CD14-positive monocyte (primary cell): Measurements from ENCODE around the gene RCCD1. TPM values are rescaled to one million over a fixed set of nuclear protein-coding genes. Genes with fewer than 3 reads are reported as not detected.
A peak's percentile ranks its signal among the peaks of the same experiment; 100 is the strongest.

Source experiments
- DNase-seq, 3 donors: peaks; one replicate each; pipeline ENCODE4 v3.0.0-alpha.2; 2011 to 2022
- H2AFZ ChIP-seq: 2 replicates; pipeline ENCODE4 v1.6.0; 2012; ENCODE audit warnings: mild to moderate bottlenecking, low read depth, low read length, inconsistent platforms; ENCODE audit not compliant: insufficient read depth, poor library complexity, severe bottlenecking
- H3K27ac ChIP-seq, 2 donors: 1 replicate in 1 of 2; 2 replicates in 1 of 2; pipeline ENCODE4 v1.5.1; 2012 to 2013; ENCODE audit warnings: low read length in 2 of 2, control low read depth in 1 of 2, inconsistent platforms in 1 of 2, low read depth in 1 of 2, mild to moderate bottlenecking in 1 of 2
- H3K27me3 ChIP-seq, 2 donors: one replicate each; pipeline versions ENCODE4 v1.6.0 to v1.6.1; 2011 to 2013; ENCODE audit warnings: low read length in 2 of 2; ENCODE audit not compliant: control insufficient read depth in 2 of 2, insufficient read depth in 2 of 2
- H3K36me3 ChIP-seq, 2 donors: replicated peaks in 1 of 2; 1 replicate in 1 of 2; 2 replicates in 1 of 2; pipeline versions ENCODE4 v1.5.1 to v1.6.1; 2012 to 2013; ENCODE audit warnings: low read length in 2 of 2, control low read depth in 1 of 2, inconsistent platforms in 1 of 2, mild to moderate bottlenecking in 1 of 2; ENCODE audit not compliant: insufficient read depth in 2 of 2, control insufficient read depth in 1 of 2
- H3K4me1 ChIP-seq, 2 donors: 1 replicate in 1 of 2; 2 replicates in 1 of 2; pipeline versions ENCODE4 v1.5.1 to v1.6.1; 2012 to 2013; ENCODE audit warnings: low read length in 2 of 2, control low read depth in 1 of 2, inconsistent platforms in 1 of 2, mild to moderate bottlenecking in 1 of 2, moderate library complexity in 1 of 2; ENCODE audit not compliant: insufficient read depth in 2 of 2, control insufficient read depth in 1 of 2
- H3K4me2 ChIP-seq: replicated peaks from 2 replicates; pipeline ENCODE3; 2012; ENCODE audit warnings: low read length, moderate library complexity, mild to moderate bottlenecking; ENCODE audit not compliant: poor library complexity, severe bottlenecking; ENCODE audit errors: extremely low read depth
- H3K4me3 ChIP-seq, 3 experiments: fragments of 200-600 bp in 1 of 3; sonication (generic) in 1 of 3; replicated peaks in 1 of 3; 1 replicate in 2 of 3; 2 replicates in 1 of 3; pipeline ENCODE4 v1.5.1; 2011 to 2013; ENCODE audit warnings: low read length in 3 of 3, mild to moderate bottlenecking in 3 of 3, control low read depth in 2 of 3, low read depth in 2 of 3, inconsistent platforms in 1 of 3, moderate library complexity in 1 of 3
- H3K79me2 ChIP-seq: 2 replicates; pipeline ENCODE4 v1.6.0; 2012; ENCODE audit warnings: mild to moderate bottlenecking, control low read depth, inconsistent platforms, low read length, moderate library complexity; ENCODE audit not compliant: insufficient read depth
- H3K9ac ChIP-seq: 2 replicates; pipeline ENCODE4 v1.6.0; 2017; ENCODE audit warnings: low read length, mild to moderate bottlenecking; ENCODE audit not compliant: insufficient read depth, poor library complexity, severe bottlenecking
- H3K9me3 ChIP-seq, 2 donors: replicated peaks in 1 of 2; 1 replicate in 1 of 2; 2 replicates in 1 of 2; pipeline versions ENCODE4 v1.5.1 to v1.6.1; 2012 to 2013; ENCODE audit warnings: low read length in 2 of 2, control low read depth in 1 of 2; ENCODE audit not compliant: control insufficient read depth in 1 of 2, insufficient read depth in 1 of 2
- H4K20me1 ChIP-seq: 2 replicates; pipeline ENCODE4 v1.6.0; 2012; ENCODE audit warnings: mild to moderate bottlenecking, low read length, control low read depth, moderate library complexity; ENCODE audit not compliant: insufficient read depth
- H3K27ac Mint-ChIP-seq, 7 donors: one replicate each; pipeline ENCODE4 v1.8.0; 2020; ENCODE audit warnings: mild to moderate bottlenecking in 7 of 7, mixed read lengths in 7 of 7, moderate library complexity in 6 of 7, inconsistent platforms in 2 of 7
- H3K27me3 Mint-ChIP-seq, 3 donors: one replicate each; pipeline ENCODE4 v1.8.0; 2021 to 2022; ENCODE audit warnings: low read depth in 3 of 3, mild to moderate bottlenecking in 3 of 3, mixed read lengths in 3 of 3, moderate library complexity in 3 of 3, inconsistent platforms in 1 of 3
- H3K36me3 Mint-ChIP-seq, 2 donors: one replicate each; pipeline ENCODE4 v1.8.0; 2020; ENCODE audit warnings: mixed read lengths in 2 of 2, inconsistent platforms in 1 of 2, mild to moderate bottlenecking in 1 of 2
- H3K4me1 Mint-ChIP-seq: one replicate; pipeline ENCODE4 v1.8.0; 2020; ENCODE audit warnings: mild to moderate bottlenecking, mixed read lengths
- H3K4me3 Mint-ChIP-seq, 2 donors: one replicate each; pipeline ENCODE4 v1.8.0; 2020; ENCODE audit warnings: mild to moderate bottlenecking in 2 of 2, mixed read lengths in 2 of 2, moderate library complexity in 1 of 2
- H3K9me3 Mint-ChIP-seq, 7 donors: one replicate each; pipeline ENCODE4 v1.8.0; 2020 to 2022; ENCODE audit warnings: mixed read lengths in 7 of 7, mild to moderate bottlenecking in 6 of 7, moderate library complexity in 6 of 7, inconsistent platforms in 2 of 7
- CTCF ChIP-seq: fragments of 200-600 bp; IDR thresholded peaks from one replicate; pipeline ENCODE4 v1.8.0; 2022; ENCODE audit warnings: antibody characterized with exemption, mild to moderate bottlenecking
- WGBS: methylation state at CpG from one replicate; pipeline ENCODE4 v1.1.5; 2013; ENCODE audit warnings: missing lambda C conversion rate; ENCODE audit not compliant: insufficient coverage; 5-methylcytosine and 5-hydroxymethylcytosine counted together
- intact Hi-C, 2 donors: fragments of 100-400 bp; cut with micrococcal nuclease; formaldehyde crosslinking; loops; one replicate each; pipeline versions ENCODE4 v1.15.0 to v1.15.1; 2023
- polyA plus RNA-seq, 3 donors: library from polyadenylated mRNA; depleted of rRNA in 1 of 3; unstranded in 2 of 3; stranded (reverse) in 1 of 3; fragments of 300-500 nt in 2 of 3; fragments of >200 nt in 1 of 3; fragmentation: Illumina TruSeq in 2 of 3; gene quantifications; 1 replicate in 2 of 3; 2 replicates in 1 of 3; pipeline ENCODE4 v1.2.3, GENCODE V29; 2012 to 2021

The RCCD1 gene
- polyA plus RNA-seq, 3 donors: 1.2 to 2.8 (median 1.5) TPM

GRCh38 chr15:90950676-90951075, 4.0 kb upstream of the RCCD1 start:
- Histone ChIP-seq H3K36me3 (peaks cover 61 to 78% of the 10 kb centered on the region in 2 donors), H3K4me2 (no peak overlapping the region), H3K9ac (no peak overlapping the region), H3K27ac (no peak overlapping the region), H3K79me2 (peaks cover 6% of the 10 kb centered on the region), H3K4me1 (peaks cover 17 to 28% of the 10 kb centered on the region in 2 donors), H3K27me3 (no peaks in the 10 kb centered on the region), H3K4me3 (no peak overlapping the region), H4K20me1 (peaks cover 6% of the 10 kb centered on the region), H3K9me3 (no peaks in the 10 kb centered on the region), H2AFZ (no peak overlapping the region)
- Mint-ChIP-seq H3K4me3 (no peak overlapping the region), H3K36me3 (peaks cover 62 to 77% of the 10 kb centered on the region in 2 donors), H3K27ac (no peak overlapping the region), H3K9me3 (peaks cover 0 to 2% (median 0%) of the 10 kb centered on the region in 7 donors), H3K4me1 (peaks cover 16% of the 10 kb centered on the region), H3K27me3 (no peaks in the 10 kb centered on the region)
- 100% methylated on average over 3 of the region's 6 CpGs for WGBS
- DNase-seq: no peak
- TF ChIP-seq CTCF: no peak
- intact Hi-C loops: loop anchor here in 1 of 2 donors (10.0 kb wide), 2 partner anchors 74 to 324 kb away; partner anchors contain the start of gene VPS33B

- Histone ChIP-seq H3K27me3 (no peaks in the 10 kb centered on the region), H2AFZ (no peak overlapping the region), H3K4me3 (no peak overlapping the region), H3K79me2 (peaks cover 25% of the 10 kb centered on the region), H3K27ac (peak overlapping the region in 1 of 2 donors; percentile 8), H3K4me2 (no peak overlapping the region), H3K36me3 (peaks cover 40 to 58% of the 10 kb centered on the region in 2 donors), H3K9ac (no peak overlapping the region), H3K9me3 (no peaks in the 10 kb centered on the region), H3K4me1 (peaks cover 25 to 43% of the 10 kb centered on the region in 2 donors), H4K20me1 (peaks cover 11% of the 10 kb centered on the region)
- H3K27ac Mint-ChIP-seq: peak overlapping the region in 2 of 7 donors; percentile 30 to 50
- intact Hi-C loops: loop anchor here in 1 of 2 donors (10.0 kb wide), 2 partner anchors 72 to 322 kb away; partner anchors contain the start of gene VPS33B
- H3K36me3 Mint-ChIP-seq: peaks cover 42 to 61% of the 10 kb centered on the region in 2 donors
- peaks cover 0 to 2% (median 0%) of the 10 kb centered on the region in 7 donors for H3K9me3 Mint-ChIP-seq
- no peak for TF ChIP-seq CTCF
- 99% methylated on average over 8 of the region's 14 CpGs for WGBS
- H3K27me3 Mint-ChIP-seq: no peaks in the 10 kb centered on the region
- no peak for DNase-seq
- peaks cover 29% of the 10 kb centered on the region for H3K4me1 Mint-ChIP-seq
- no peak overlapping the region for H3K4me3 Mint-ChIP-seq
These were observed 1.6 kb upstream of the RCCD1 start for GRCh38 chr15:90952901-90953677.
